Panc1 (cell line): ENCODE data around the gene RPL37A. TPM values are rescaled to one million over a fixed set of nuclear protein-coding genes. Genes with fewer than 3 reads are reported as not detected.
A peak's percentile ranks its signal among the peaks of the same experiment; 100 is the strongest.

Experiments used
- ATAC-seq: fragments of 200-7000 bp; cut with Tn5 transposase; 2 replicates; pipeline ENCODE4 v1.9.1; 2020; ENCODE audit warnings: mild to moderate bottlenecking, moderate library complexity
- Bru-seq: library from RNA; stranded (reverse); fragments of 400-500 nt; gene quantifications from one replicate; lab custom pipeline; 2021; lab: Mats Ljungman, UMichigan
- BruChase-seq, 2 experiments: library from RNA; stranded (reverse); fragments of 400-500 nt; gene quantifications; one replicate each; lab custom pipeline; 2021; lab: Mats Ljungman, UMichigan
- BruUV-seq: library from RNA; stranded (reverse); fragments of 400-500 nt; replicated peaks from 2 replicates; lab custom pipeline; 2021; lab: Mats Ljungman, UMichigan
- CTCF ChIA-PET: fragments of 300-600 bp; sonication (Branson Sonifier 250); formaldehyde crosslinking; loops from one replicate; lab custom pipeline; 2022; ENCODE audit warnings: antibody characterized with exemption; lab: Charles Lee
- POLR2A ChIA-PET: fragments of 300-600 bp; sonication (Branson Sonifier 250); formaldehyde crosslinking; loops from one replicate; lab custom pipeline; 2022; ENCODE audit warnings: antibody characterized with exemption; lab: Charles Lee
- DNase-seq: peaks from one replicate; pipeline ENCODE4 v3.0.0-alpha.2; 2010; ENCODE audit warnings: low read depth, low spot score
- H3K27ac ChIP-seq: 2 replicates; pipeline ENCODE4 v1.5.1; 2011; ENCODE audit warnings: mild to moderate bottlenecking, low read length, inconsistent platforms
- H3K27me3 ChIP-seq: fragments of 200-500 bp; sonication (Bioruptor generic); 2 replicates; pipeline ENCODE4 v1.6.0; 2014; ENCODE audit warnings: low read length, inconsistent platforms; ENCODE audit not compliant: control insufficient read depth, insufficient read depth
- H3K36me3 ChIP-seq: fragments of 200-500 bp; sonication (Bioruptor generic); 2 replicates; pipeline ENCODE4 v1.5.1; 2014; ENCODE audit warnings: inconsistent platforms, mild to moderate bottlenecking, low read length, moderate library complexity; ENCODE audit not compliant: control insufficient read depth, insufficient read depth
- H3K4me1 ChIP-seq: 2 replicates; pipeline ENCODE4 v1.5.1; 2011; ENCODE audit warnings: inconsistent platforms, mild to moderate bottlenecking, low read length, moderate library complexity; ENCODE audit not compliant: control insufficient read depth, insufficient read depth
- H3K4me3 ChIP-seq, 2 experiments: 2 replicates each; pipeline ENCODE4 v1.5.1; 2011 to 2012; ENCODE audit warnings: low read depth in 2 of 2, low read length in 2 of 2, mild to moderate bottlenecking in 2 of 2, inconsistent platforms in 1 of 2, moderate library complexity in 1 of 2
- H3K9me3 ChIP-seq: fragments of 200-500 bp; sonication (Bioruptor generic); 2 replicates; pipeline ENCODE4 v1.5.1; 2014; ENCODE audit warnings: low read depth, mild to moderate bottlenecking, inconsistent platforms, low read length, moderate library complexity; ENCODE audit not compliant: control insufficient read depth, insufficient read depth
- POLR2AphosphoS5 ChIP-seq: IDR thresholded peaks from 2 replicates; pipeline ENCODE4 v1.6.1; 2012; ENCODE audit warnings: mild to moderate bottlenecking, low read depth, low read length, moderate library complexity
- SIN3A ChIP-seq: IDR thresholded peaks from 2 replicates; pipeline ENCODE4 v1.6.1; 2012; ENCODE audit warnings: low read depth, mild to moderate bottlenecking, low read length, moderate library complexity, borderline replicate concordance; ENCODE audit not compliant: insufficient read depth
- TCF7L2 ChIP-seq: IDR thresholded peaks from 2 replicates; pipeline ENCODE4 v1.6.1; 2011; ENCODE audit warnings: mild to moderate bottlenecking, low read depth, low read length, inconsistent platforms
- in situ Hi-C: cut with HindIII; loops from 2 replicates; pipeline ENCODE4 v1.10.0; 2016; ENCODE audit warnings: low sequenced_read_pairs, low pct_unique_long_range_greater_than_20kb
- intact Hi-C: fragments of 100-400 bp; cut with micrococcal nuclease; formaldehyde crosslinking; loops from one replicate; pipeline ENCODE4 v1.10.0; 2022; ENCODE audit not compliant: unreplicated experiment
- long read RNA-seq: library from polyadenylated mRNA; unstranded; transcript quantifications from one replicate; pipeline ENCODE4 v2.0.0, GENCODE V29; 2021; ENCODE audit not compliant: unreplicated experiment
- polyA plus RNA-seq: library from polyadenylated mRNA; unstranded; fragments of >200 nt; gene quantifications from one replicate; pipeline ENCODE4 v1.2.1, GENCODE V29; 2012; ENCODE audit warnings: missing spikeins; ENCODE audit not compliant: insufficient read length
- total RNA-seq: library from RNA; stranded (reverse); gene quantifications from one replicate; pipeline ENCODE4 v1.2.1, GENCODE V29; 2021; ENCODE audit not compliant: unreplicated experiment
- TF ChIP-seq, protein P1 (sequence below), 2 experiments: IDR thresholded peaks; 2 replicates each; pipeline ENCODE4 v1.6.1; 2011 to 2012; ENCODE audit warnings: low read depth in 2 of 2, control low read depth in 1 of 2, low read length in 1 of 2, mild to moderate bottlenecking in 1 of 2, moderate library complexity in 1 of 2; ENCODE audit not compliant: insufficient read depth in 1 of 2
- TF ChIP-seq, protein P2 (sequence below): fragments of 450-650 bp; IDR thresholded peaks from 2 replicates; pipeline ENCODE4 v1.5.1; 2017; ENCODE audit warnings: mild to moderate bottlenecking

Gene RPL37A
- total RNA-seq (1,826 TPM), Bru-seq, nascent RNA (percentile 76 among the genes with signal in this experiment), BruChase-seq, experiment 1, labeled RNA remaining after a 2-hour chase (percentile 74 among the genes with signal in this experiment), BruChase-seq, experiment 2, labeled RNA remaining after a 6-hour chase (percentile 65 among the genes with signal in this experiment)
- 2,589 TPM for polyA plus RNA-seq
- long read RNA-seq, transcript RPL37A-201 (3 exons, 742 nt), result minor isoform, 54 of 578 reads
- long read RNA-seq, transcript RPL37A-210 (4 exons, 3,647 nt), result major isoform, 193 of 578 reads
- long read RNA-seq, partial matches to known transcripts, result 298 of 578 reads
- long read RNA-seq, other reads (novel, unspliced or antisense), result 28 of 578 reads

DNA sequence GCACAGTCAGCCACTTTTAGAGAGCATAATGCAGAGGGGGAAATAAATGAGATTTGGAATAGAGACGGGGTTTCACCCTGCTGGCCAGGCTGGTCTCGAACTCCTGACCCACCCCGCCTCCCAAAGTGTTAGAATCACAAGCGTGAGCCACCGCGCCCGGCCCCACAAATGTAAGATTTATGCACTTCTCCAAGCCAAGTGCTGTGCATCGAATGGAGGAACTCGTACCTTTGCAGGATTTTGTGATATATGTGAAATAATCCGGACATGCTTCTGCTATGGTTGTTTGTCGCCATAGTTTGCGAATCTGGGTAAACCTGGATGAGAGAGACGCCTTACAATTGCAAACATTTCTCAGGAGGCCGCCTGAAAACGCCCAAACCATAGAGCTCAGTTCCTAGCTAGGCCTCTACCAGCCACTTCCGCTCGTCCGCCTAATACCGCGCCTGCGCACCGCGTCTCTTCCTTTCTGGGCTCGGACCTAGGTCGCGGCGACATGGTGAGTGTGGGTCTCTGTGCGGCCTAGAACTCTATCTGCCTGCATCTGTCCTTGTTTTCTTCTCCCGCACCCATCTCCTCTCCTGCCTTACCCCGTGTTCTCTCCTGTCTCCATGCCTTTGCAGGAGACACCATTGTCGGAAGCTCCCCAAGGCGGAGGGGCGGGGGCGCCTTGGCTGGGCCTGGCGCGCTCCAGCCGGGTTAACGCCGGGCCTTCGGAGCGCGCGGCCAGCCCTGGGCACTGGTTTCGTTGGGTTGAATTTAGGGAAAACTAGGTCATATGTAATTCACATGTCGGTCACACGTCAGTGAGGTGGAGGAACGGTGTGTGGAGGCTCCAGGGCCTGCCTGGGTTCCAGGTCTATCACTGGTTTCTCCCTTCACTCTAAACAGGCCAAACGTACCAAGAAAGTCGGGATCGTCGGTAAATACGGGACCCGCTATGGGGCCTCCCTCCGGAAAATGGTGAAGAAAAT is at the start of gene RPL37A:
Gene RPL37A (plus strand): TSS at position 466 of the 974 bp plus-strand sequence. CDS start 31 bp downstream, at position 497.
- peak; percentile 99 for TF ChIP-seq POLR2AphosphoS5
- TF ChIP-seq, protein P1, sequence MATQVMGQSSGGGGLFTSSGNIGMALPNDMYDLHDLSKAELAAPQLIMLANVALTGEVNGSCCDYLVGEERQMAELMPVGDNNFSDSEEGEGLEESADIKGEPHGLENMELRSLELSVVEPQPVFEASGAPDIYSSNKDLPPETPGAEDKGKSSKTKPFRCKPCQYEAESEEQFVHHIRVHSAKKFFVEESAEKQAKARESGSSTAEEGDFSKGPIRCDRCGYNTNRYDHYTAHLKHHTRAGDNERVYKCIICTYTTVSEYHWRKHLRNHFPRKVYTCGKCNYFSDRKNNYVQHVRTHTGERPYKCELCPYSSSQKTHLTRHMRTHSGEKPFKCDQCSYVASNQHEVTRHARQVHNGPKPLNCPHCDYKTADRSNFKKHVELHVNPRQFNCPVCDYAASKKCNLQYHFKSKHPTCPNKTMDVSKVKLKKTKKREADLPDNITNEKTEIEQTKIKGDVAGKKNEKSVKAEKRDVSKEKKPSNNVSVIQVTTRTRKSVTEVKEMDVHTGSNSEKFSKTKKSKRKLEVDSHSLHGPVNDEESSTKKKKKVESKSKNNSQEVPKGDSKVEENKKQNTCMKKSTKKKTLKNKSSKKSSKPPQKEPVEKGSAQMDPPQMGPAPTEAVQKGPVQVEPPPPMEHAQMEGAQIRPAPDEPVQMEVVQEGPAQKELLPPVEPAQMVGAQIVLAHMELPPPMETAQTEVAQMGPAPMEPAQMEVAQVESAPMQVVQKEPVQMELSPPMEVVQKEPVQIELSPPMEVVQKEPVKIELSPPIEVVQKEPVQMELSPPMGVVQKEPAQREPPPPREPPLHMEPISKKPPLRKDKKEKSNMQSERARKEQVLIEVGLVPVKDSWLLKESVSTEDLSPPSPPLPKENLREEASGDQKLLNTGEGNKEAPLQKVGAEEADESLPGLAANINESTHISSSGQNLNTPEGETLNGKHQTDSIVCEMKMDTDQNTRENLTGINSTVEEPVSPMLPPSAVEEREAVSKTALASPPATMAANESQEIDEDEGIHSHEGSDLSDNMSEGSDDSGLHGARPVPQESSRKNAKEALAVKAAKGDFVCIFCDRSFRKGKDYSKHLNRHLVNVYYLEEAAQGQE (IDR thresholded peaks at IDR 0.05; ENCODE audit: insufficient read depth in 1 of 2, low read depth in 2 of 2, low read length in 1 of 2), result no peak
- H3K4me1 ChIP-seq, result peaks cover 20% of the 10 kb centered on the region
- no peaks in the 10 kb centered on the region for H3K9me3 ChIP-seq
- peak within 1 kb of the TSS; percentile 89 to 93 for H3K4me3 ChIP-seq
- DNase-seq (peak; percentile 86), ATAC-seq (peak; percentile 99)
- intact Hi-C loops, result no loop called here
- peaks cover 38% of the 10 kb centered on the region for H3K36me3 ChIP-seq
- H3K27ac ChIP-seq, result peak within 1 kb of the TSS; percentile 98
- ChIA-PET CTCF (no interaction called here), POLR2A (no interaction called here)
- no peaks in the 10 kb centered on the region for H3K27me3 ChIP-seq
- no TSS peak for BruUV-seq
- in situ Hi-C loops, result no loop called here

DNA sequence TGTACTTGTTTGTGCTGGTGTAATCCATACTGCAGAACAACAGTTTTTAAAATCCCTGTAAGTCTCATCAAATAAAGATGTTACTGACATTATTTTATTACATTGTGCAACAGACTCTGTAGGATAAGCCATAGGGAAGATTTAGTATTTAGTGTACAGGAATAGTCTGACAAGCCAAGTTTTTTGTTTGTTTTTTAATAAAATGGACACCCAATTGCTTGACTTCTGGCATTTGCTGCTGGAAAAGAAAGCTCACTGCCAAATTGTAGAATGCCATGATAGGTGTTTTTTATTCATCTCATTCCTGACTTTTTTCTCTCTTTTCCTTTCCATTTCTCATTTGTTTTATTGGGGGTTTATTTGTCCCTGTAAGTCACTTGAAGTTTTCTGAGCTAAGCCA is 48.3 kb upstream of the RPL37A start:
- Histone ChIP-seq H3K9me3 (no peaks in the 10 kb centered on the region), H3K36me3 (peaks cover 14% of the 10 kb centered on the region), H3K4me3 (no peak overlapping the region), H3K27me3 (no peaks in the 10 kb centered on the region), H3K27ac (no peak overlapping the region), H3K4me1 (no peaks in the 10 kb centered on the region)
- CTCF ChIA-PET, result no interaction called here
- no peak for DNase-seq
- POLR2A ChIA-PET, result no interaction called here
- BruUV-seq, result no TSS peak
- no peak for ATAC-seq
- intact Hi-C loops (no loop called here), in situ Hi-C loops (no loop called here)
- TF ChIP-seq, protein P2, sequence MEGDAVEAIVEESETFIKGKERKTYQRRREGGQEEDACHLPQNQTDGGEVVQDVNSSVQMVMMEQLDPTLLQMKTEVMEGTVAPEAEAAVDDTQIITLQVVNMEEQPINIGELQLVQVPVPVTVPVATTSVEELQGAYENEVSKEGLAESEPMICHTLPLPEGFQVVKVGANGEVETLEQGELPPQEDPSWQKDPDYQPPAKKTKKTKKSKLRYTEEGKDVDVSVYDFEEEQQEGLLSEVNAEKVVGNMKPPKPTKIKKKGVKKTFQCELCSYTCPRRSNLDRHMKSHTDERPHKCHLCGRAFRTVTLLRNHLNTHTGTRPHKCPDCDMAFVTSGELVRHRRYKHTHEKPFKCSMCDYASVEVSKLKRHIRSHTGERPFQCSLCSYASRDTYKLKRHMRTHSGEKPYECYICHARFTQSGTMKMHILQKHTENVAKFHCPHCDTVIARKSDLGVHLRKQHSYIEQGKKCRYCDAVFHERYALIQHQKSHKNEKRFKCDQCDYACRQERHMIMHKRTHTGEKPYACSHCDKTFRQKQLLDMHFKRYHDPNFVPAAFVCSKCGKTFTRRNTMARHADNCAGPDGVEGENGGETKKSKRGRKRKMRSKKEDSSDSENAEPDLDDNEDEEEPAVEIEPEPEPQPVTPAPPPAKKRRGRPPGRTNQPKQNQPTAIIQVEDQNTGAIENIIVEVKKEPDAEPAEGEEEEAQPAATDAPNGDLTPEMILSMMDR, result no peak
- no peak for TF ChIP-seq SIN3A
- TF ChIP-seq POLR2AphosphoS5, result no peak
- no peak for TF ChIP-seq TCF7L2
- TF ChIP-seq, protein P1 (IDR thresholded peaks at IDR 0.05; ENCODE audit: insufficient read depth in 1 of 2, low read depth in 2 of 2, low read length in 1 of 2), result no peak
